GM18505 (cell line): Measurements from ENCODE around the gene SREK1.

Source experiments
- ATAC-seq: cut with Tn5 transposase; IDR thresholded peaks from one replicate; pipeline ENCODE4 v1.9.1; 2021; ENCODE audit not compliant: unreplicated experiment
- POLR2A ChIP-seq: IDR thresholded peaks from 4 replicates; pipeline ENCODE4 v1.6.1; 2011; ENCODE audit warnings: borderline replicate concordance; ENCODE audit not compliant: insufficient read depth, insufficient read length; ENCODE audit errors: extremely low read depth

Gene SREK1

GRCh38 chr5:66171349-66172344 is 27.5 kb downstream of the SREK1 start:
- ATAC-seq = no peak
- TF ChIP-seq POLR2A = no peak

- no peak for ATAC-seq
These were observed 30.2 kb downstream of the SREK1 start for GRCh38 chr5:66174338-66174737.

GRCh38 chr5:66178799-66179198 is 34.7 kb downstream of the SREK1 start:
- TF ChIP-seq POLR2A = no peak
- no peak for ATAC-seq

More at GRCh38 chr5:66174338-66174737, 30.2 kb downstream of the SREK1 start:
- no peak for TF ChIP-seq POLR2A

- no peak for ATAC-seq
- TF ChIP-seq POLR2A = no peak
These were observed 35.4 kb downstream of the SREK1 start for GRCh38 chr5:66179297-66180051.

GRCh38 chr5:66180282-66181155 is 36.4 kb downstream of the SREK1 start:
- no peak for TF ChIP-seq POLR2A
- no peak for ATAC-seq

GRCh38 chr5:66186108-66186507 is 42.0 kb downstream of the SREK1 start:
- no peak for TF ChIP-seq POLR2A
- ATAC-seq = no peak

GRCh38 chr5:66193419-66193818 is 49.3 kb downstream of the SREK1 start:
- no peak for TF ChIP-seq POLR2A
- no peak for ATAC-seq

GRCh38 chr5:66197764-66198405 is 53.8 kb downstream of the SREK1 start:
- ATAC-seq = no peak
- TF ChIP-seq POLR2A = no peak

- ATAC-seq = no peak
- TF ChIP-seq POLR2A = no peak
These were observed 54.7 kb downstream of the SREK1 start for GRCh38 chr5:66198837-66199236.

GRCh38 chr5:66203531-66203930 is 59.4 kb downstream of the SREK1 start:
- no peak for TF ChIP-seq POLR2A
- no peak for ATAC-seq

- ATAC-seq = no peak
These were observed 62.4 kb downstream of the SREK1 start for GRCh38 chr5:66206465-66206864.

GRCh38 chr5:66207800-66208561 is 63.9 kb downstream of the SREK1 start:
- TF ChIP-seq POLR2A = no peak
- ATAC-seq = no peak

More at GRCh38 chr5:66206465-66206864, 62.4 kb downstream of the SREK1 start:
- TF ChIP-seq POLR2A = no peak
